ENCODE data around the gene AUH. TPM values are rescaled to one million over a fixed set of nuclear protein-coding genes. Genes with fewer than 3 reads are reported as not detected.

Gene AUH
- total and polyA plus RNA-seq, 8 donors: 13.6 to 33.7 (median 23.0) TPM

DNA sequence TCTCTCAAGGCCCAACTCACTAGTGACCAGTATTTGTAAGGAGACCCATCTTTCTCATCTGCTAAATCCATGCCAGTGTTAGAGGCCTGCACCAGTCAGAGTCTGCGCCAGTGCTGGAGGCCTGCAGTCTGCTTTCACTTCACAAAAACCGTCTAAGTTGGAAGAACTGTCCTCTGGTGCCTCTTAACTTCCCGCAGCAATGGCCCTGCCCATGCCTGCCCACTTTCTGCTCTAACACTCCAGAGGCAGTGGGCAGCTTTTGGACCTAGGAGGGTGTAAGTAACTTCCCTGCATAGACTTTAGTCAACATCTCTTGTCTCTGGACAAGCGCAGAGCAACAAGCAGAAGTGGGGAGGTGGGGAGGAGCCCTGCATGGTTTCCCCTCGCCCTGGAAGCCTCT, 152.9 kb downstream of the AUH start:
- Histone ChIP-seq H3K9me3 (no peaks in the 10 kb centered on the region), H3K4me3 (no peak overlapping the region), H3K36me3 (no peaks in the 10 kb centered on the region), H3K27ac (peak overlapping the region; percentile 73 to 88), H3K27me3 (no peaks in the 10 kb centered on the region), H3K4me1 (peaks cover 16 to 22% of the 10 kb centered on the region in 2 donors)
- DNase-seq (no peak), ATAC-seq (peak; percentile 4)
- intact Hi-C loops (cut with DNase I): no loop called here
- no peak for TF ChIP-seq CTCF (IDR thresholded peaks at IDR 0.05)

DNA sequence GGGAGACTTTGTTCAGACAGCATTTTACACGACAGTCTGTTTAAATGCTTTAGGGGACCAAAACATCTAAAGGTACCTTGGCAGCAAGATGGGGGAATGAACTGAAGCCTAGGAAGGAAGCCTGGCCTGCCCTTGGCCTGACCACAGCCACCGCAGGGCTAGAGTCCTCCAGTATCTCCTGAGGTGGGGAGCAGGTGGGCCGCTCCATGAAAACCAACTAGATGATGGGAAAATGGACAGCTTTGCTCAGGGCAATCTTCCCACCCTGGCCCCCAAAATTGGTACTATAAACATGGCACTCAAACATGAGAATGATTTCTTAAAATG, 153.3 kb downstream of the AUH start:
- Histone ChIP-seq H3K27me3 (no peaks in the 10 kb centered on the region), H3K4me3 (no peak overlapping the region), H3K4me1 (peaks cover 16 to 22% of the 10 kb centered on the region in 2 donors), H3K27ac (peak overlapping the region; percentile 73 to 88), H3K9me3 (no peaks in the 10 kb centered on the region), H3K36me3 (no peaks in the 10 kb centered on the region)
- no peak for TF ChIP-seq CTCF (IDR thresholded peaks at IDR 0.05)
- ATAC-seq (no peak), DNase-seq (no peak)
- intact Hi-C loops (cut with DNase I): no loop called here

GRCh38 chr9:91207729-91208418, 153.8 kb downstream of the AUH start:
- Histone ChIP-seq H3K27me3 (no peaks in the 10 kb centered on the region), H3K36me3 (no peaks in the 10 kb centered on the region), H3K4me3 (no peak overlapping the region), H3K27ac (peak overlapping the region; percentile 73 to 88), H3K4me1 (peaks cover 16 to 22% of the 10 kb centered on the region in 2 donors), H3K9me3 (no peaks in the 10 kb centered on the region)
- DNase-seq (peak in 1 of 4 donors; percentile 72), ATAC-seq (peak; percentile 77)
- no peak for TF ChIP-seq CTCF (IDR thresholded peaks at IDR 0.05)
- intact Hi-C loops (cut with DNase I): no loop called here

DNA sequence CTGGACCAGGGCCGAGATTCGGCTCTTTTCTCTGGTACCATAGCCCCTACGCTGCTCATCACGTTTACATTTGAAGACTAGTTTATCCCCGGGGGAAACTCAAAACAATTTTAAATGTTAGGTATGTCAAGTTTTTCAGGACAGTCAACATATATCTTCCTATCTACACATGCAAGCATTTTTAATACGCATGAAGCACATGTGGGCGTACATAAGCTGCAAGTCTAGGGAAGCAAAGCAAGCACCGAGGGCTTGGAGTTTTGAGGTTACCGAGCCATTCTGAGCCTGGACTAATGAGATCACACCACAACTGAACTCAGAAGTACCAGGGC, 154.4 kb downstream of the AUH start:
- no peaks in the 10 kb centered on the region for H3K36me3 ChIP-seq
- ATAC-seq (no peak), DNase-seq (no peak)
- peak overlapping the region; percentile 73 to 88 for H3K27ac ChIP-seq
- TF ChIP-seq CTCF (IDR thresholded peaks at IDR 0.05): no peak
- no peaks in the 10 kb centered on the region for H3K9me3 ChIP-seq
- H3K4me3 ChIP-seq: no peak overlapping the region
- no peaks in the 10 kb centered on the region for H3K27me3 ChIP-seq
- peaks cover 16 to 22% of the 10 kb centered on the region in 2 donors for H3K4me1 ChIP-seq
- intact Hi-C loops (cut with DNase I): no loop called here

- ATAC-seq (no peak), DNase-seq (no peak)
- H3K4me1 ChIP-seq: peaks cover 16 to 22% of the 10 kb centered on the region in 2 donors
- intact Hi-C loops (cut with DNase I): no loop called here
- H3K27ac ChIP-seq: peak overlapping the region; percentile 73 to 88
- H3K27me3 ChIP-seq: no peaks in the 10 kb centered on the region
- no peak for TF ChIP-seq CTCF (IDR thresholded peaks at IDR 0.05)
- H3K9me3 ChIP-seq: peaks cover 0 to 2% of the 10 kb centered on the region in 2 donors
- H3K36me3 ChIP-seq: no peaks in the 10 kb centered on the region
- H3K4me3 ChIP-seq: no peak overlapping the region
These were observed 154.9 kb downstream of the AUH start for GRCh38 chr9:91206806-91207205.
